Endothelial cell of umbilical vein (primary cell): ENCODE results near the gene IL17RB. TPM values are rescaled to one million over a fixed set of nuclear protein-coding genes. Genes with fewer than 3 reads are reported as not detected.
A peak's percentile ranks its signal among the peaks of the same experiment; 100 is the strongest.

Source experiments
- BruUV-seq: library from RNA; stranded (reverse); fragments of 400-500 nt; replicated peaks from 2 replicates; lab custom pipeline; 2021; lab: Mats Ljungman, UMichigan
- CTCF ChIA-PET: fragments of 300-600, 350-600 bp; sonication (Branson Sonifier 250); formaldehyde crosslinking; loops from one replicate; lab custom pipeline; 2021; ENCODE audit warnings: antibody characterized with exemption, inconsistent platforms; lab: Charles Lee
- POLR2A ChIA-PET: fragments of 300-600, 350-600 bp; sonication (Branson Sonifier 250); formaldehyde crosslinking; loops from one replicate; lab custom pipeline; 2021; ENCODE audit warnings: antibody characterized with exemption, inconsistent platforms; lab: Charles Lee
- DNase-seq: peaks from one replicate; pipeline ENCODE4 v3.0.0-alpha.2; 2011; ENCODE audit warnings: low read depth, low spot score
- FAIRE-seq: peaks from 2 replicates; lab custom pipeline; 2011; peaks lifted over from hg19 to GRCh38; lab: Jason Lieb, UNC
- H2AFZ ChIP-seq: 2 replicates; pipeline ENCODE4 v1.6.0; 2012; ENCODE audit warnings: low read depth, low read length, control low read depth, inconsistent platforms
- H3K27ac ChIP-seq: 2 replicates; pipeline ENCODE4 v1.5.1; 2011; ENCODE audit warnings: low read depth, mild to moderate bottlenecking, control low read depth, low read length, moderate library complexity; ENCODE audit not compliant: insufficient read depth
- H3K27me3 ChIP-seq, 2 experiments: 2 replicates each; pipeline versions ENCODE4 v1.6.0 to v1.6.1; 2011; ENCODE audit warnings: low read length in 2 of 2, mixed read lengths in 1 of 2; ENCODE audit not compliant: control insufficient read depth in 2 of 2, insufficient read depth in 2 of 2
- H3K36me3 ChIP-seq, 2 experiments: 2 replicates in 1 of 2; 3 replicates in 1 of 2; pipeline ENCODE4 v1.5.1; 2011; ENCODE audit warnings: low read length in 2 of 2, mild to moderate bottlenecking in 1 of 2, moderate library complexity in 1 of 2; ENCODE audit not compliant: control insufficient read depth in 2 of 2, insufficient read depth in 2 of 2; ENCODE audit errors: extremely low read depth in 1 of 2
- H3K4me1 ChIP-seq: 3 replicates; pipeline ENCODE4 v1.5.1; 2011; ENCODE audit warnings: mild to moderate bottlenecking, low read length; ENCODE audit not compliant: control insufficient read depth, insufficient read depth; ENCODE audit errors: extremely low read depth
- H3K4me2 ChIP-seq: 2 replicates; pipeline ENCODE4 v1.6.1; 2011; ENCODE audit warnings: low read length, control low read depth, mixed read lengths; ENCODE audit not compliant: insufficient read depth
- H3K4me3 ChIP-seq, 3 experiments: fragments of 200-600 bp in 1 of 3; sonication (generic), shearing (Covaris generic) in 1 of 3; replicated peaks in 1 of 3; 2 replicates each; pipeline ENCODE4 v1.5.1; 2011 to 2016; ENCODE audit warnings: control low read depth in 3 of 3, low read length in 3 of 3, mild to moderate bottlenecking in 2 of 3, inconsistent platforms in 1 of 3, low read depth in 1 of 3, moderate library complexity in 1 of 3; ENCODE audit not compliant: insufficient read depth in 1 of 3
- H3K79me2 ChIP-seq: 2 replicates; pipeline ENCODE4 v1.6.0; 2012; ENCODE audit warnings: low read length, inconsistent platforms; ENCODE audit not compliant: control insufficient read depth, insufficient read depth
- H3K9ac ChIP-seq: replicated peaks from 2 replicates; pipeline ENCODE3; 2011; ENCODE audit warnings: low read length, control low read depth; ENCODE audit not compliant: insufficient read depth; ENCODE audit errors: extremely low read depth
- H3K9me1 ChIP-seq: replicated peaks from 3 replicates; pipeline ENCODE4 v1.6.0; 2011; ENCODE audit warnings: mild to moderate bottlenecking, low read length; ENCODE audit not compliant: control insufficient read depth, insufficient read depth; ENCODE audit errors: extremely low read depth
- H3K9me3 ChIP-seq: replicated peaks from 2 replicates; pipeline ENCODE4 v1.5.1; 2012; ENCODE audit warnings: low read length, inconsistent platforms; ENCODE audit not compliant: control insufficient read depth, insufficient read depth
- H4K20me1 ChIP-seq: replicated peaks from 2 replicates; pipeline ENCODE3; 2011; ENCODE audit warnings: mild to moderate bottlenecking, low read length; ENCODE audit not compliant: control insufficient read depth, insufficient read depth; ENCODE audit errors: extremely low read depth
- GATA2 ChIP-seq: IDR thresholded peaks from 2 replicates; pipeline ENCODE4 v1.7.0; 2011; ENCODE audit warnings: low read depth, mild to moderate bottlenecking, moderate library complexity, mixed read lengths, low read length; ENCODE audit not compliant: insufficient read length, insufficient read depth
- JUN ChIP-seq: IDR thresholded peaks from 2 replicates; pipeline ENCODE4 v1.6.1; 2011; ENCODE audit warnings: borderline replicate concordance, low read depth; ENCODE audit not compliant: insufficient read length, insufficient read depth
- POLR2A ChIP-seq: IDR thresholded peaks from 2 replicates; pipeline ENCODE4 v1.6.1; 2012; ENCODE audit warnings: low read depth, mild to moderate bottlenecking, control low read depth, low read length
- POLR2AphosphoS5 ChIP-seq: IDR thresholded peaks from 2 replicates; pipeline ENCODE4 v1.6.1; 2012; ENCODE audit warnings: low read depth, mild to moderate bottlenecking, control low read depth, low read length, moderate library complexity; ENCODE audit not compliant: insufficient read depth
- dilution Hi-C: fragments of 300-500 bp; cut with MboI; formaldehyde crosslinking; loops from one replicate; pipeline ENCODE4 v1.15.0; 2019; ENCODE audit warnings: low sequenced_read_pairs; ENCODE audit not compliant: extremely low pct_ligation_motif_present
- intact Hi-C: fragments of 100-400 bp; cut with micrococcal nuclease; formaldehyde crosslinking; loops from one replicate; pipeline ENCODE4 v1.10.0; 2022
- polyA plus RNA-seq, 4 experiments: library from polyadenylated mRNA; depleted of rRNA in 3 of 4; stranded (reverse) in 3 of 4; unstranded in 1 of 4; fragments of >200 nt; gene quantifications; 2 replicates each; pipeline versions ENCODE4 v1.2.1 to v1.2.3, GENCODE V29; 2011 to 2012; ENCODE audit warnings: missing spikeins in 1 of 4
- total RNA-seq: library from RNA; stranded (reverse); gene quantifications from 2 replicates; pipeline ENCODE4 v1.2.3, GENCODE V29; 2021
- TF ChIP-seq, protein P1 (sequence below), 2 donors: IDR thresholded peaks; 1 replicate in 1 of 2; 2 replicates in 1 of 2; pipeline ENCODE4 v1.5.1; 2011; ENCODE audit warnings: low read length in 2 of 2, mild to moderate bottlenecking in 2 of 2, moderate library complexity in 2 of 2, control low read depth in 1 of 2, inconsistent platforms in 1 of 2, low read depth in 1 of 2; ENCODE audit not compliant: insufficient read depth in 1 of 2; ENCODE audit errors: extremely low read depth in 1 of 2

The IL17RB gene
- total and polyA plus RNA-seq, 2 donors (not counting 3 experiments of a cell fraction or from before 2014, with no cell fraction given): 0.04 TPM; not detected in 1

DNA sequence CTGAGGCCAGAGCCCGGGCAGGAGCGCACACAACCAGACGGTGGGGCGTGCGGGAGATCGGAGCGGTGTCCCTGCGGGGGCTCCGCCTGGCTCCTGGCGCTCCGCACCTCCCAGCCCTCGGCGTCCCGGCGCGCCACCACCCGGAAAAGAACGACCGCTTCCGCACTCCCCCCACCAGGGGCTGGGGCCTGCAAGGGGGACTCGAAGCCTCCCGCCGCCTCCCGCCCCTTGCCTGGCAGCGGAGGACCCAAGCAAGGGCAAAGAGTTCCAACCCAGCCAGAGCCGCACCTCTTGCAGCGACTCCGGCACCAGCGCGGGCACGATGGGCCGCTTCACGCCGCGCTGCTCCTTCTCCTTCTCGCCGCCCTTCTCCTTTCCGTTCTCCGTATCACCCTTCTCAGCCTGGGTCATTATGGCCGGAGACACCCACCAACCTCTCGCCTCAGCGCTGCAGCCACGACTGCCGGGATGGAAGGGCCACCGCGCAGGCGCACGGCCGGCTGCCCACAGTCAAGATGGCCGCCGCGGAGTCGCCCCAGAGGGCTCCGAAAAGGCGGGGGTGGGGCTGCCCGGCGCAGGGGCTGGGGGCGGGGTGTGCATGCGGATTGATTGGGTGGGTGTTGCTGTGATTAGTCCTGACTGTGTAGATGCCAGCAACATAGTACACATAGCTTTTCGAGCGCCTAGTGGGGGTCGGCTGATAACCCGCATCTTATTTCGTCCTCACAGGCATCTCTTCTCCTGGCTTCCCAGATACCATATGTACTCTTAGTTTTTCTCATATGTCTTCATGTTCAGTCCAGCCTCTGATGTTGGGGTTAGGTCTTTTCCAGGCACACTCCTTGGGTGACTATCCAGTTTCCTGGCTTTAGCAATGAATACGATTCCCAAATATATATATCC is 35.6 kb downstream of the IL17RB start, which contains the start of gene ACTR8:
ACTR8 (minus strand) TSS at position 462 of the 903 bp plus-strand sequence; CDS start at position 411, 51 bp downstream.
- Histone ChIP-seq H3K4me3 (peak within 1 kb of the TSS; percentile 64 to 87 (median 87)), H3K79me2 (peaks cover 13% of the 10 kb centered on the region), H3K36me3 (peaks cover 11 to 31% of the 10 kb centered on the region in 2 experiments), H3K4me1 (peaks cover 10% of the 10 kb centered on the region), H2AFZ (peak within 1 kb of the TSS; percentile 90), H3K4me2 (peak within 1 kb of the TSS; percentile 94), H3K9me1 (no peaks in the 10 kb centered on the region), H3K9me3 (no peaks in the 10 kb centered on the region), H4K20me1 (no peaks in the 10 kb centered on the region), H3K27ac (peak within 1 kb of the TSS; percentile 70), H3K9ac (peak within 1 kb of the TSS; percentile 89), H3K27me3 (no peaks in the 10 kb centered on the region)
- POLR2A ChIA-PET: interaction anchor here (0.8 to 2.2 kb wide), 2 partner anchors 10 kb away, joined by 3 to 6 read pairs; partner anchors contain the start of gene SELENOK
- BruUV-seq: no TSS peak
- CTCF ChIA-PET: interaction anchor here (1.9 kb wide), 1 partner anchor 10 kb away, joined by 9 read pairs; the partner anchor contains the start of gene SELENOK
- peak; percentile 91 for DNase-seq
- intact Hi-C loops (loop anchor here (1.0 kb wide), 1 partner anchor 9 kb away; the partner anchor contains the start of gene SELENOK), dilution Hi-C loops (no loop called here)
- peak; percentile 80 for FAIRE-seq
- TF ChIP-seq JUN (no peak), POLR2AphosphoS5 (peak; percentile 90), POLR2A (peak; percentile 93), GATA2 (no peak)
- TF ChIP-seq, protein P1, sequence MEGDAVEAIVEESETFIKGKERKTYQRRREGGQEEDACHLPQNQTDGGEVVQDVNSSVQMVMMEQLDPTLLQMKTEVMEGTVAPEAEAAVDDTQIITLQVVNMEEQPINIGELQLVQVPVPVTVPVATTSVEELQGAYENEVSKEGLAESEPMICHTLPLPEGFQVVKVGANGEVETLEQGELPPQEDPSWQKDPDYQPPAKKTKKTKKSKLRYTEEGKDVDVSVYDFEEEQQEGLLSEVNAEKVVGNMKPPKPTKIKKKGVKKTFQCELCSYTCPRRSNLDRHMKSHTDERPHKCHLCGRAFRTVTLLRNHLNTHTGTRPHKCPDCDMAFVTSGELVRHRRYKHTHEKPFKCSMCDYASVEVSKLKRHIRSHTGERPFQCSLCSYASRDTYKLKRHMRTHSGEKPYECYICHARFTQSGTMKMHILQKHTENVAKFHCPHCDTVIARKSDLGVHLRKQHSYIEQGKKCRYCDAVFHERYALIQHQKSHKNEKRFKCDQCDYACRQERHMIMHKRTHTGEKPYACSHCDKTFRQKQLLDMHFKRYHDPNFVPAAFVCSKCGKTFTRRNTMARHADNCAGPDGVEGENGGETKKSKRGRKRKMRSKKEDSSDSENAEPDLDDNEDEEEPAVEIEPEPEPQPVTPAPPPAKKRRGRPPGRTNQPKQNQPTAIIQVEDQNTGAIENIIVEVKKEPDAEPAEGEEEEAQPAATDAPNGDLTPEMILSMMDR (IDR thresholded peaks at IDR 0.05; ENCODE audit: extremely low read depth in 1 of 2, insufficient read depth in 1 of 2, low read depth in 1 of 2, low read length in 2 of 2): peak in 1 of 2 donors; percentile 8
